HG03280 (cell line): ENCODE results near the gene C1orf21.

Source experiments
- ATAC-seq: cut with Tn5 transposase; IDR thresholded peaks from one replicate; pipeline ENCODE4 v1.9.1; 2021; ENCODE audit warnings: mild to moderate bottlenecking, moderate library complexity; ENCODE audit not compliant: unreplicated experiment

The C1orf21 gene

GRCh38 chr1:184646824-184647223 is 260.0 kb downstream of the C1orf21 start:
- no peak for ATAC-seq

DNA sequence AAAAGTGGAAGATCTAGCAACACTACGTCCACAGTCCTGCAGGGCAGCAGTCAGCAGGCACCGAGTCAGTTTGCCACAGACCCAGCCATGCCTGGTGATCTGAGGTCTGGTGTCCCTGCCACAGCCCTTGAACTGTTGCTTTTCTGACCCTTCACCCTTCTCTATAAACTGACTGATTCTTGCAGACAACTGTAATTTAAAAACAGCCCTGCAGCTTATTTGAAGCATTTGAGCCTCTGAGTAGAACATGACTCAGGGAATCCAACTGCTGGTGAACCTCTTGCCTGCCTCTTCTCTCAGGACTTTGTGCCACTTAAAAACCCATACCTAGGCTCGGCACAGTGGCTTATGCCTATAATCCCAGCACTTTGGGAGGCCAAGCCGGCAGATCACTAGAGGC is 260.6 kb downstream of the C1orf21 start:
- ATAC-seq, result no peak

GRCh38 chr1:184648160-184648855 is 261.5 kb downstream of the C1orf21 start:
- ATAC-seq, result no peak

GRCh38 chr1:184648856-184649201 is 262.0 kb downstream of the C1orf21 start:
- no peak for ATAC-seq

DNA sequence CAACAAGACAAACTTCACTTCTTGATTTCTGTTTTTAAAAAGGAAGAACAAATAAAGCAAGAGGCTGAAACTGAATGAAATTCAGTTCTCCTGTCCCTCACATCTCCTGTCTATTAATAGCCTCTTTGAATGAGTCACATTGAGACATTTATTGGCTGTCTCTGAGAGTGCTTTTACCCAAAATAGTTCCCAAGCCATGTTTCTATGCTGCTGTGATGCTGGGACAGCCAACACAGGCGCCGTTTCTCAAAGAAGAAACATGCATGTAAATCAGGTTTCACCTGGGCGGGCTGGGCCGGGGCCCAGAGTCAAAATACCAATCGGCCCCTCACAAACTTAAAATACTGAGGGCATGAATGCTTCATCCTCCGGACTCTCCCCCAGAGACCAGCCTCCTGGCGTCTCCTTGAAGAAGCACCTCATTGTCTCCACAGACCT is 262.6 kb downstream of the C1orf21 start:
- peak; percentile 85 for ATAC-seq

GRCh38 chr1:184650177-184650866 is 263.5 kb downstream of the C1orf21 start:
- ATAC-seq, result no peak

DNA sequence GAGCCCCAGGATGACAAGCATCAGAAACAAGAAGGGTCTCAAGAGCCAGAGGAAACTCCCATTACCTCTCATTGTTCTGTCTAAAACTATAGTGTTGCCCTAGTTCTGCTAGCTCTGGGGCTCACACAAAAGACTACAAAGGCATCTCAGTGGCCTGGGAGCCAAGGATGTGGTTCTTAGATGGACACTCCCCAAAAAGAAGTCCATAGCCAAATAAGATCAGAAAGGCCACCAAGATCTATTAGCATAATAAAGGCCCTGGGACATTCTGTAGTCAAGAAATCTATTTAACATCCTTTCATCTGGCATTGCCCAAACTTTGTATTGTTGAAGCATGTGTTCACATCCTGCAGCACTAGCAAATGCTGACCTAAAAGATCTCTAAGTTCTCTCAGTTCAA is 268.4 kb downstream of the C1orf21 start:
- no peak for ATAC-seq

GRCh38 chr1:184656221-184656620 is 269.4 kb downstream of the C1orf21 start:
- ATAC-seq, result no peak

- ATAC-seq, result no peak
Observed at GRCh38 chr1:184658055-184658454, 271.2 kb downstream of the C1orf21 start.

- no peak for ATAC-seq
Observed at GRCh38 chr1:184660462-184661191, 273.8 kb downstream of the C1orf21 start.

DNA sequence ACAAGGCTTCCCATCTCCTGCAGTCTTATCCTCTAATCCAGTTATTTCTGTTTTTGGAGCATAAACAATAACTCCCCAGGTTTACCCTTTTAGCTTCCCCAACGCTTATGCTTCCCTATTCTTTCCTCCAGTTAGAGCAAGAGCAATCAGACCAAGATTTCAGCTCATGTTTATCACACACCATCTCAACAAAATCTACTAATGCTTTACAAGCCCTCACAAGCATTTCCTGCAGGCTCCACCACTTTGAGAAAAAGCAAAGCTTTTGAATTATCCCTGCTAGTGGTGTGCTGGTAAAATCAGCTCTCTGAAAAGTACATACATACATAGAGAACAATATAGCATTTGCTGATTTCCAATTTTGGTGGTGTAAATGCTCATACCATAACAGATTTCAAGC is 275.0 kb downstream of the C1orf21 start:
- no peak for ATAC-seq

- ATAC-seq, result no peak
Observed at GRCh38 chr1:184664042-184664660, 277.3 kb downstream of the C1orf21 start.

DNA sequence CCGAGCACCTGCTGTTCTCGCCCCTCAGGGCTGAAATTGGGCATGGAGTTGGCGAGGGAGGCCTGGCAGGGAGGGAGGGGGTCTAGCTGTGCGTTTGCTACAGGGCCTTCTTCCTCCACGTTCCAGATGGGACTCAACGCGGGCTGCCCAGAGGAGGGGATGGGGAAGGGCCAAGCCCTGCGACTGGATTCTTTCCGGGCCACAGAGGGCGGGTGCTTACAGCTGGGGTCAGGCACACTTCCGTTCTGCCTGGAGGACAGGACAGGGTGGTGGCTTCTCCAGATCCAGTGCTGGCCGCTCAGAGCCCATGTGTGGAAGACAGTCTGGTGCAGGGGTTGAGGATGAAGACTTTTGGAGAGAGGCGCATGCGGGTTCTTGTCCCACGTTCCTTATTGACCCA is 277.8 kb downstream of the C1orf21 start:
- ATAC-seq, result no peak

GRCh38 chr1:184665360-184665759 is 278.5 kb downstream of the C1orf21 start:
- ATAC-seq, result no peak

- no peak for ATAC-seq
Observed at GRCh38 chr1:184669391-184669790, 282.6 kb downstream of the C1orf21 start.

DNA sequence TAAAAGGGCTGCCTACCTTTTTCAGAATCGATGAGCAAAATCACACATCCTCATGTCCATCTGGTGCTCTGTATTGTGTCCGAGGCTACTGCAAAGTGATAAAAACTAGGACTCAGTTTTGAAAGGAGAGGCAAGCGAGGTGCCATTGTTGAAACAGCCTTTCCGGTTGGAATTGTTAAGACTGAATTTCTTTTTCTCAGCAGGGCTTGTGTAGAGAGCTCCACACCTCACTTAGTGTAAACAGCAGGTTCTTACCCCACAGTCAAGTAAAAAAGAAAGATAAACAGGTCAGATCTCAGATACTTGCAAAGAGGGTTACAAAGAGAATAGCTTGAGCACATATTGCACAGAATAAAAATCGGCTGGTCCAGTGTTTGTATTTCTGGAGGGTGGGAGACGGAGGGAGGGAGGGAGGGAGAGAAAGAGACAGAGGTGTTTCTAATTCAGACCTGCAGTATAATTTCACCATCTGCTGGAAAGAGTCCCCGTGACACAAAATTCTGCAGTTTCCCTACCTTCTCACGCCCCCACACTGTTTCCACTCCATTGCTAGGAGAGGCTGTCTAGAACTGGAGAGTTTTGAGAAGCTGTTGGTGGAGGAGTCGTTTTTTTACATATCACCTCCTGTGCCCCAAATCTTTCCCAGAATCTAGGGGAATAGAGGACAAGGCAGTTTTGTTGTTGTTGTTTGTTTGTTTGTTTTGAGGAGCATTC is 285.3 kb downstream of the C1orf21 start:
- ATAC-seq, result no peak

- ATAC-seq, result no peak
Observed at GRCh38 chr1:184673305-184673704, 286.5 kb downstream of the C1orf21 start.

DNA sequence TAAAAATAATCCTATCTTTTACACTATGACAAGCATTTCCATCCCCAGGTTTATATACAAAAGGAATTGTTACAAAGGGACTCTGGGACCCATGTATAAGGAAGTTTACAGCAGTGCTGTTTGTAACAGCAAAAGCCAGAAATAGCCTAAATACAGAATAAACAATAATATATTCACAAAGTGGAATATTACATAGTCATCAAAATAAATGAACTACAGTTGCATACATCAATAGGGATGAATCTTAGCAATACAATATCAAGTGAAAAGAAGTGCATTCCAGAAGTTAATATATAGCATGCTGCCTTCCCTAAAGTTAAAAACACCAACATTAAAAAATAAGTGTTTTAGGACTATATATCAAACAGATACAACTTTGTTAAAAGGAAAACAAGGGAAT is 290.5 kb downstream of the C1orf21 start:
- no peak for ATAC-seq
